ENCODE results near the gene NEXN.
"Not testable (repeated sequence)": the region's sequence is repeated elsewhere in the genome, so short reads cannot be mapped to it uniquely, and the experiment has no call there.

NEXN gene

DNA sequence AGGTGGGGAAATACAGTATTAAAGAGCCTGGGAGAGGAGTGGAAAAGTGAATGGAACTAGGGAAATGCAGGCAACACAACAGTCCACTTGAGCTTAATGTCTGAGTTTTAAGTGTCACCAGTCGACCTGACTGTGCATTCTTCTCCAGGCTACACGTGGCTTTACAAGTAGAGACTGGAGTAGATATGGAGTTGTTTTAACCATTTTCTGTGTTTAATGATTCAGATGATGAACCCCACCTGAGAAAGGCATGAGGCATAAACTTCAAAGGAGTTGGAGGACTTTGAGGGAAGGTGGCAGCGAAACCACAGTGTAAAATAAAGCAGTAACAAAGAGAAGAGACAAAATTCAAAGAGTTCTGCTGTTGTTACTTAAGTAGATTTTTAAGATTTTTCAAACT lies 77.9 kb downstream of the NEXN start:
- no peak for DNase-seq

DNA sequence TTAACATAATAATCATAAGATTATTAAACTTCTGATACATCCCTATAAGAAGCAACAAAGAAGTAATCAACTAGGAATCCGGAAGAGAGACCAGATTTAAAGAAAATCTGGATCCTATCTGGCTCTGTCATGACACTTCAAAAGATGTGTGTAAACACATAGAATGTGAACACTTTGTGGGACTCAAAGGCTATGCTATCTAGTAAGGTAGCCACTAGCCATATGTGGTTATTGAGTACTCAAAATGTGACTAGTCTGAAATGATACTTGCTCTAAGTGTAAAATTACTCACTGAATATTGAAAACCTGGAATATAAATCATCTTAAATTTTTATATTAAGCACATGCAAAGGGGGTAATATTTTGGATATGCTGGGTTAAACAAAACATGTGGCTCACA lies 81.8 kb downstream of the NEXN start:
- no peak for DNase-seq

- no peak for DNase-seq
Observed at GRCh38 chr1:77972080-77972479, 83.7 kb downstream of the NEXN start.

- no peak for DNase-seq
Observed at GRCh38 chr1:77975386-77975785, 87.0 kb downstream of the NEXN start.

GRCh38 chr1:77975907-77976306 lies 87.5 kb downstream of the NEXN start:
- DNase-seq, result no peak

DNA sequence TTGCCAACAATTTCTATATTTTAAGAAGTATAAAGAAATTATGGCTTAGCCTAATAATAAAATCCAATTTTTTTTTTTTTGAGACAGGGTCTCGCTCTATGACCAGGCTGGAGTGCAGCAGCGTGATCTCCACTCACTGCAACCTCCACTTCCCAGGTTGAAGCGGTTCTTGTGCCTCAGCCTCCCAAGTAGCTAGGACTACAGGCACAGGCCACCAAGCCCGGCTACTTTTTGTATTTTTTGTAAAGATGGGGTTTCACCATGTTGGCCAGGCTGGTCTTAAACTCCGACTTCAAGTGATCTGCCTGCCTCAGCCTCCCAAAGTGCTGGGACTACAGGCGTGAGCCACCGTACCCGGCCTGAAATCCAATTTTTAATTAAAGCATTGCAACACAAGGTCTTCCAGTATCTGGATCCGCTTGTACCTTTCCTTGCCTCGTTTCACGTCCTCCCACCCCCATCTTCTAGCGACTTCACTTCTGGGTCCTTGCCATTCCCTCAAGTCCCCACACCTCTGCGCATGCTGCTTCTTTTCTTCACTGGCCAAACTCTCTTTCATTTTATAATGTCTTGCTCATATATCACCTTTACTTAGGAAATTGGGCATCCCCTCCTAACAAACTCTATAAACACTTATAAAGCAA lies 88.1 kb downstream of the NEXN start:
- DNase-seq, result no peak

DNA sequence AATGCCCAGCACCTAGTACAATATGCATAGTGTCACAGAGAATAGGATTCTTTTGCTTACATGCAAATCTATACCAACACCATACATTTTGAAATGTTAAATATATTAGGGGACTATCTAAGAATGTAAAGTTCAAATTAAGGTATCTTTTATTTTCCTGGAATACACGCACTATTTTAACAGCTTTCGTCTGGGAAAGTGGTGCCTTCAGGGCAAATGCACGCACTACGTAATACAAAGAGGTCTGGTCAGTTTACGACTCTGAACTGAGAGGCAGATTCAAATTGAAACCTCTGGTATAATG lies 89.5 kb downstream of the NEXN start:
- DNase-seq, result no peak

DNA sequence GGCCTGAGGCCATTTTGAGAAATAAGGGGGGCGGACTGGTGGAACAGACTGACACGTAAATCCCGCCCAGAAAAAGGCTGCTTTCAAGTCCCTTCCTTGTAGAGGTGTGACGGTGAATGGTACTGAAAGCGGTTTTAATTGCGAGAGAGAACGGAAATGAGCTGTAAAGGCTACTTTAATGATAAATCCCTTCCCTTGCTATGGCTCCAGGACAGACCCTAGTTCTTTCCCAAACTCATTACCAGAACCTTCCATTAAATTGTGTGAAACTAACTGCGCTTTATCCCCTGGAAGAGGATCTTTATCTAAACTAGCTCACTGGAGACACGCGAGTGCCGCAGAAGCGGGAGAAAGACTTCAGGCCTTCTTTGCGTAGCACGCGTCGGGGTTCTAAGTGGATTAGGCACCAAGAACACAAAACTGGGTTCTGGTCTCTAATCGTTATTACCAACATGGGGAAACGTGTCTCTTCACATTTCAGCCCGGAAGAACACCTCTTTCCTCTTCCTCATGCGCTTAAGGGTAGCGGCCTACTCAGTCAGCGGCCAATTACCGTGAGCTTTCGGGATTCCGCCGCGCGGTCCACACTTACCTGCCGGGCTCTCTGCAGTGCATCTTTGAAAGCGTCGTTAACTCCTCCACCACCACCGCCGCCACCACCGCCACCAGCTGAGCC lies 90.0 kb downstream of the NEXN start:
- peak; percentile 78 for DNase-seq

GRCh38 chr1:77978969-77979876 lies 90.8 kb downstream of the NEXN start, which contains the start of gene FUBP1:
FUBP1 (minus strand) TSS chr1:77979072; CDS start chr1:77979004, 68 bp downstream.
- DNase-seq, result peak; percentile 95

GRCh38 chr1:77983352-77983996 lies 95.0 kb downstream of the NEXN start:
- not testable (repeated sequence) for DNase-seq

GRCh38 chr1:77983997-77984355 lies 95.6 kb downstream of the NEXN start:
- DNase-seq, result no peak

GRCh38 chr1:77984629-77985028 lies 96.2 kb downstream of the NEXN start:
- no peak for DNase-seq

DNA sequence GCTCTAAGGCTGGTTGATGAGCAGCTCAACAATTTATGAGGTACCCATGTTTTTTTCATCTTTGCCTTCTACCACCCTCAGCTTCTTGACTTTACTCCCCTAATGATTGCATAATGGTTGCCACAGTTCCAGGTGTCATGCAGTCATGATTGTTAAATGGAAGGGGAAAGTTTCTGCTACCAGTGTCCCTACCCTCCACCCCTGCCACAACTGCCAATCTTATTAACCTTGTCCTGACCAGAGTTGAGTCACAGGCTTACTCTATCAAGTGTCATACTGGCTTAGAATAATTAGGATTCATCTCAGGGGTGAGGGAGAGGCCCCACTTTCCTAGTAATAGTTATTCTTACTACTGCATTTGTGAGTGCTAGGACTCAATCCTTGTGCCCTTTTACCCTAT lies 98.4 kb downstream of the NEXN start:
- no peak for DNase-seq

- DNase-seq, result no peak
Observed at GRCh38 chr1:77987919-77988318, 99.5 kb downstream of the NEXN start.

DNA sequence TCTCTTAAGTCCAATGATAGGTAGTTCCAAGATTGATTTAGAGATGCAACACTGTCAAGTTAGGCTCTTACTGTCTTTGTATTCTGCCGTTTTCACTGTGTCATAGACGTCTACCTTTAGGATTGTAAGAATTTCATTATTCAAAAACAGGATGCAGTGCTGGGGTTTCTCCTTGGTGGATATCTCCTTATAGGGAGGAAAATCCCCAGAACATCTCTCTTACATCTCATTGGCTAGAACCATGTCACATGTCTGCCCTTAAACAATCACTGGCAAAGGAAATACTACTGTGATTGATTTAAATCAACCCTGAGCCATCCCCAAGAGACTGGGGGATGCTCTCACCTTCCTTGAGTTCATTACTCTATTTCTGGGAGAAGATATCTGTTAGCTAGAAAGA lies 101.3 kb downstream of the NEXN start:
- no peak for DNase-seq

GRCh38 chr1:77990629-77991204 lies 102.3 kb downstream of the NEXN start:
- DNase-seq, result no peak

DNA sequence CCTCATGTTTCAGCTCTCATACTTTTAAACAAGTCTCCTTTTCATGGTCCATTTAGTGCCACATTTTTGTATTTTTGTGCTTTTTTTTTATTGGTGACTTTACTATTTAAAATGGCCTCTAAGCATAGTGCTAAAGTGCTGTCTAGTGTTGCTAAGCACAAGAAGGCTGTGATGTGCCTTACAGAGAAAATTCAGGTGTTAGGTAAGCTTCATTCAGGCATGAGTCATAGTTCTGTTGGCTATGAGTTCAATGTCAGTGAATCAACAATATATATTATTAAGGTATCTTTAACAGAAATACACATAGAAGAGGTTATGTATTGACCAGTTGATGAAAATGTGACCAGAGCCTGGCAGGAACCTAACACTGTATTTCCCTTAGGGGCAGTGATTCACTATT lies 103.2 kb downstream of the NEXN start:
- DNase-seq, result no peak

All from activated CD8-positive, alpha-beta memory T cell treated with anti-CD3 and anti-CD28 coated beads for 24 hours (primary cell).